ENCODE data around the gene SRP19.
"Not testable (repeated sequence)": the region's sequence is repeated elsewhere in the genome, so short reads cannot be mapped to it uniquely, and the experiment has no call there.

Gene SRP19

GRCh38 chr5:112867411-112867810 lies 6.3 kb downstream of the SRP19 start:
- peaks cover 90% of the 10 kb centered on the region for H3K36me3 ChIP-seq (ENCODE audit: control insufficient read depth, insufficient read depth, low read length)
- peaks cover 3% of the 10 kb centered on the region; the same call in 1 of the 2 replicates for H3K4me1 ChIP-seq (ENCODE audit: control insufficient read depth, insufficient read depth, low read length)
- no peaks in the 10 kb centered on the region for H3K9me3 ChIP-seq (ENCODE audit: control insufficient read depth, insufficient read depth, low read length)
- no peak overlapping the region for H3K27ac ChIP-seq (ENCODE audit: low read depth, low read length)
- H3K27me3 ChIP-seq (ENCODE audit: control insufficient read depth, insufficient read depth, low read length): no peaks in the 10 kb centered on the region
- no peak overlapping the region for H3K9ac ChIP-seq (ENCODE audit: low read depth, low read length)
- no peak overlapping the region for H3K4me3 ChIP-seq (ENCODE audit: low read depth, low read length)

- H3K4me1 ChIP-seq (ENCODE audit: control insufficient read depth, insufficient read depth, low read length): no peaks in the 10 kb centered on the region
- H3K27me3 ChIP-seq (ENCODE audit: control insufficient read depth, insufficient read depth, low read length): no peaks in the 10 kb centered on the region
- no peak overlapping the region for H3K27ac ChIP-seq (ENCODE audit: low read depth, low read length)
- no peak overlapping the region for H3K4me3 ChIP-seq (ENCODE audit: low read depth, low read length)
- no peaks in the 10 kb centered on the region for H3K9me3 ChIP-seq (ENCODE audit: control insufficient read depth, insufficient read depth, low read length)
- no peak overlapping the region for H3K9ac ChIP-seq (ENCODE audit: low read depth, low read length)
- peaks cover 68% of the 10 kb centered on the region for H3K36me3 ChIP-seq (ENCODE audit: control insufficient read depth, insufficient read depth, low read length)
Measured at GRCh38 chr5:112869948-112870347, 8.9 kb downstream of the SRP19 start.

DNA sequence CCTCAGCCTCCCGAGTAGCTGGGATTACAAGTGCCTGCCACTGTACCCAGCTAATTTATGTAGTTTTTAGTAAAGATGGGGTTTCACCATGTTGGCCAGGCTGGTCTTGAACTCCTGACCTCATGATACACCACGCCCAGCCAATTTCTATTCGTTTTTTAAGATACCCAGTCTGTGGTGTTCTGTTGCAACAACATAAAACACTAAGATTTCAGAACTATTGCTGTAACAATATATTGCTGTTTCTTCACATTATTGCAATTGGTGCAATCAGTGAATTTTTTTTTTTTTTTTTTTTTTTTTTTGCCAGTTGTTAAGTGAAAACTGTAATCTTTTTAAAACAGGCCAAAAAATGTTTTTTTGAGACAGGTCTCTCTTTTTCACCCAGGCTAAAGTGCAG lies 9.9 kb downstream of the SRP19 start:
- Histone ChIP-seq H3K4me1 (ENCODE audit: control insufficient read depth, insufficient read depth, low read length) (peaks cover 2% of the 10 kb centered on the region), H3K36me3 (ENCODE audit: control insufficient read depth, insufficient read depth, low read length) (peaks cover 62% of the 10 kb centered on the region), H3K9me3 (ENCODE audit: control insufficient read depth, insufficient read depth, low read length) (no peaks in the 10 kb centered on the region), H3K27me3 (ENCODE audit: control insufficient read depth, insufficient read depth, low read length) (no peaks in the 10 kb centered on the region), H3K27ac (ENCODE audit: low read depth, low read length) (no peak overlapping the region), H3K9ac (ENCODE audit: low read depth, low read length) (no peak overlapping the region), H3K4me3 (ENCODE audit: low read depth, low read length) (no peak overlapping the region)

- Histone ChIP-seq H3K27ac (ENCODE audit: low read depth, low read length) (peak overlapping the region; percentile 72), H3K4me3 (ENCODE audit: low read depth, low read length) (peak overlapping the region; percentile 1; the same call in 1 of the 2 replicates), H3K9me3 (ENCODE audit: control insufficient read depth, insufficient read depth, low read length) (no peaks in the 10 kb centered on the region), H3K27me3 (ENCODE audit: control insufficient read depth, insufficient read depth, low read length) (no peaks in the 10 kb centered on the region), H3K4me1 (ENCODE audit: control insufficient read depth, insufficient read depth, low read length) (peaks cover 30% of the 10 kb centered on the region), H3K36me3 (ENCODE audit: control insufficient read depth, insufficient read depth, low read length) (peaks cover 50% of the 10 kb centered on the region), H3K9ac (ENCODE audit: low read depth, low read length) (no peak overlapping the region; the same call in 1 of the 2 replicates)
Measured at GRCh38 chr5:112876362-112876761, 15.3 kb downstream of the SRP19 start.

DNA sequence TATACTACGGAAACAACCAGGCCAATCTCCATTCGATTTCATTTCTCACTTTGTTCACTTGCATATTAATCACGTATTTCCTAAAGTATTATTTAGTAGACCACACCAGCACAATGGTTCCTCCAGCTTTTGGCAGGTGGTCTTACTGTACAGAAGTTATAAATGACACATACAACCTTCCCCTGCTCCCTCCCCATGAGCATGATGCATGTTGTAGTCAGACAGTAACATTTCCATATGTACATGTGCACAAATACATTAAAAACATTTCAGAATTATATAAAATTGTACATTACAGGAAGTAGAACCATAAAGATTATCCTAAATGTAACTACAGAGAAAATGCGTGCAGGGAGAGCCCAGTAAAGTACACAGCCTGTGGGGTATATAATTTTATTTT lies 17.0 kb downstream of the SRP19 start:
- Histone ChIP-seq H3K27ac (ENCODE audit: low read depth, low read length) (peak overlapping the region; percentile 48), H3K4me3 (ENCODE audit: low read depth, low read length) (no peak overlapping the region), H3K9ac (ENCODE audit: low read depth, low read length) (no peak overlapping the region), H3K27me3 (ENCODE audit: control insufficient read depth, insufficient read depth, low read length) (no peaks in the 10 kb centered on the region), H3K4me1 (ENCODE audit: control insufficient read depth, insufficient read depth, low read length) (peaks cover 30% of the 10 kb centered on the region), H3K9me3 (ENCODE audit: control insufficient read depth, insufficient read depth, low read length) (no peaks in the 10 kb centered on the region), H3K36me3 (ENCODE audit: control insufficient read depth, insufficient read depth, low read length) (peaks cover 61% of the 10 kb centered on the region)

GRCh38 chr5:112878760-112879159 lies 17.7 kb downstream of the SRP19 start:
- Histone ChIP-seq H3K4me1 (ENCODE audit: control insufficient read depth, insufficient read depth, low read length) (peaks cover 30% of the 10 kb centered on the region), H3K9me3 (ENCODE audit: control insufficient read depth, insufficient read depth, low read length) (no peaks in the 10 kb centered on the region), H3K36me3 (ENCODE audit: control insufficient read depth, insufficient read depth, low read length) (peaks cover 67% of the 10 kb centered on the region), H3K4me3 (ENCODE audit: low read depth, low read length) (no peak overlapping the region), H3K9ac (ENCODE audit: low read depth, low read length) (no peak overlapping the region), H3K27ac (ENCODE audit: low read depth, low read length) (peak overlapping the region; percentile 48), H3K27me3 (ENCODE audit: control insufficient read depth, insufficient read depth, low read length) (no peaks in the 10 kb centered on the region)

- Histone ChIP-seq H3K9me3 (ENCODE audit: control insufficient read depth, insufficient read depth, low read length) (no peaks in the 10 kb centered on the region), H3K9ac (ENCODE audit: low read depth, low read length) (no peak overlapping the region), H3K4me3 (ENCODE audit: low read depth, low read length) (no peak overlapping the region), H3K4me1 (ENCODE audit: control insufficient read depth, insufficient read depth, low read length) (peaks cover 30% of the 10 kb centered on the region), H3K27me3 (ENCODE audit: control insufficient read depth, insufficient read depth, low read length) (no peaks in the 10 kb centered on the region), H3K27ac (ENCODE audit: low read depth, low read length) (no peak overlapping the region), H3K36me3 (ENCODE audit: control insufficient read depth, insufficient read depth, low read length) (peaks cover 79% of the 10 kb centered on the region)
Measured at GRCh38 chr5:112880219-112880964, 19.3 kb downstream of the SRP19 start.

DNA sequence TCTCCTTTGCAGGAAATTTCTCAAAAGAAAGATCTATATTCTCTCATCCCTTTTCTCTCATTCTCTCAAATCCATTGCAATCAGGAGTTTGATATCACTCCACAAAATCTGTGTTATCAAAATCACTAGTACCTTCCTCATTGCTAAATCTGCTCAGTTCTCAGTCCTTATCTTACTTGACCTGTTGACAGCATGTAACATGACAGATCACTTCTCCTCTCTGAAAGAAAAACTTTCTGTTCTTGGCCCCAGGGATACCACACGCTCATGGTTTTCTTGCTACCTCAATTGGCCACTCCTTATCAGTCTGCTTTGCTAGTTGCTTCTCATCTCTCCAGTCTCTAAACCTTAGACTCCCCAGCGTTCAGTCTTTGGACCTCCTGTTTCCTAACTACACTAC lies 22.1 kb downstream of the SRP19 start:
- Histone ChIP-seq H3K4me1 (ENCODE audit: control insufficient read depth, insufficient read depth, low read length) (peaks cover 7% of the 10 kb centered on the region; the same call in 1 of the 2 replicates), H3K27ac (ENCODE audit: low read depth, low read length) (no peak overlapping the region), H3K9ac (ENCODE audit: low read depth, low read length) (no peak overlapping the region), H3K4me3 (ENCODE audit: low read depth, low read length) (no peak overlapping the region), H3K9me3 (ENCODE audit: control insufficient read depth, insufficient read depth, low read length) (no peaks in the 10 kb centered on the region), H3K36me3 (ENCODE audit: control insufficient read depth, insufficient read depth, low read length) (peaks cover 86% of the 10 kb centered on the region), H3K27me3 (ENCODE audit: control insufficient read depth, insufficient read depth, low read length) (no peaks in the 10 kb centered on the region)

DNA sequence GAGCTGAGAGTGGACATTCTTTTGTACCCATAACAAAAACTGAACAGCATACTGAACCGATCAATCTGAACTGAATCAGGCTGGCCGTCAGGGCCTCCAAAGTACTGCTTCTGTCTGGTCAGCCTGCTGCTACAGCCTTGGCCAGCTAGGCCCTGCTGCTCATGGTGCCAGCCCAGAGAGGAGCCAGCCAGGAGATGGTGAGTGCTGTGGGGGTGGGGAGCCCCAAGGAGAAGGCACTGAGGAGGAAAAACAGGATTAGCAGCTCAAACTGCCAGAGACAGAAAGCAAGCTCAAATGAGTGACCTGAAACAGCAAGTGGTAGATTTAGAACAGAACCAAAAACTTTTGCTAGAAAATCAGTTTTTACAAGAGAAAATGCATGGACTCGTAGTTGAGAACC lies 23.9 kb downstream of the SRP19 start:
- peaks cover 74% of the 10 kb centered on the region for H3K36me3 ChIP-seq (ENCODE audit: control insufficient read depth, insufficient read depth, low read length)
- no peak overlapping the region for H3K9ac ChIP-seq (ENCODE audit: low read depth, low read length)

DNA sequence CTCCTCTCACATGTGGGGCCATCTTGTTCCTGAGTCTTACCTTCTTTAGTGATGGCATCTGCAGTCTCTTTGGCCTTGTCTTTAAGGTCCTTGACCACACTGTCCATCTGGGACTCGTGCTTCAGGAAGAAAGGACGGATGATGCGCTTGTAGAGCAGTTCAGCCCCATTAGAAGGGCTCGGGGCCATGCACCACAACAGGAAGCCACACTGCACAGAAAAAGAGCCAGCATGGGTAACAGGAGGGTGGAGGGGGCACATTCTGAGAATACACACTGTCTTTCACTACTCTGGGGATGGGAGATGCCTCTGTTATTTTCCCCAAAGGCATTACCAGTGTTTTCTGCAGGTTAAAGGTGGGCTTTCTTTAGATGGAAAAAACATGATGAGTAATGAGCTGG lies 25.9 kb downstream of the SRP19 start:
- peaks cover 59% of the 10 kb centered on the region for H3K36me3 ChIP-seq (ENCODE audit: control insufficient read depth, insufficient read depth, low read length)

More for the DNA sequence above, 23.9 kb downstream of the SRP19 start:
- Histone ChIP-seq H3K27me3 (ENCODE audit: control insufficient read depth, insufficient read depth, low read length) (no peaks in the 10 kb centered on the region), H3K27ac (ENCODE audit: low read depth, low read length) (no peak overlapping the region), H3K4me3 (ENCODE audit: low read depth, low read length) (no peak overlapping the region), H3K9me3 (ENCODE audit: control insufficient read depth, insufficient read depth, low read length) (no peaks in the 10 kb centered on the region), H3K4me1 (ENCODE audit: control insufficient read depth, insufficient read depth, low read length) (no peaks in the 10 kb centered on the region)

DNA sequence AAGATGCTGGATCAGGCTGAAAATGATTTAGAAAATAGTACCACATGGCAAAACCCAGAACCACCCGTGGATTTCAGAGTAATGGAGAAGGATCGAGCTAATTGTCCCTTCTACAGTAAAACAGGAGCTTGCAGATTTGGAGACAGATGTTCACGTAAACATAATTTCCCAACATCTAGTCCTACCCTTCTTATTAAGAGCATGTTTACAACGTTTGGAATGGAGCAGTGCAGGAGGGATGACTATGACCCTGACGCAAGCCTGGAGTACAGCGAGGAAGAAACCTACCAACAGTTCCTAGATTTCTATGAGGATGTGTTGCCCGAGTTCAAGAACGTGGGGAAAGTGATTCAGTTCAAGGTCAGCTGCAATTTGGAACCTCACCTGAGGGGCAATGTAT lies 31.0 kb downstream of the SRP19 start:
- not testable (repeated sequence) for H3K9ac ChIP-seq (ENCODE audit: low read depth, low read length); H3K4me1 ChIP-seq (ENCODE audit: control insufficient read depth, insufficient read depth, low read length); H3K9me3 ChIP-seq (ENCODE audit: control insufficient read depth, insufficient read depth, low read length); H3K4me3 ChIP-seq (ENCODE audit: low read depth, low read length); H3K27ac ChIP-seq (ENCODE audit: low read depth, low read length); H3K27me3 ChIP-seq (ENCODE audit: control insufficient read depth, insufficient read depth, low read length)
- H3K36me3 ChIP-seq (ENCODE audit: control insufficient read depth, insufficient read depth, low read length): peaks cover 27% of the 10 kb centered on the region

More for the DNA sequence above, 25.9 kb downstream of the SRP19 start:
- no peak overlapping the region for H3K9ac ChIP-seq (ENCODE audit: low read depth, low read length)
- H3K9me3 ChIP-seq (ENCODE audit: control insufficient read depth, insufficient read depth, low read length): no peaks in the 10 kb centered on the region
- no peak overlapping the region for H3K27ac ChIP-seq (ENCODE audit: low read depth, low read length)
- no peak overlapping the region for H3K4me3 ChIP-seq (ENCODE audit: low read depth, low read length)
- H3K4me1 ChIP-seq (ENCODE audit: control insufficient read depth, insufficient read depth, low read length): no peaks in the 10 kb centered on the region
- H3K27me3 ChIP-seq (ENCODE audit: control insufficient read depth, insufficient read depth, low read length): no peaks in the 10 kb centered on the region
